ENCODE measurements around the gene FLVCR2. TPM values are rescaled to one million over a fixed set of nuclear protein-coding genes. Genes with fewer than 3 reads are reported as not detected.

The FLVCR2 gene
- total RNA-seq, 2 donors from 2014 or later, result under 0.01 to 1.3 TPM

- Histone ChIP-seq H3K4me3 (no peak overlapping the region), H3K9me3 (no peaks in the 10 kb centered on the region), H3K27ac (no peak overlapping the region), H3K36me3 (replicated peaks in 1 of 2; ENCODE audit: insufficient read depth in 1 of 2, low read depth in 2 of 2) (no peaks in the 10 kb centered on the region), H3K4me1 (no peaks in the 10 kb centered on the region), H3K27me3 (no peaks in the 10 kb centered on the region)
- DNase-seq, result no peak
- TF ChIP-seq POLR2A (IDR thresholded peaks at IDR 0.05), result no peak
- TF ChIP-seq, protein P1, sequence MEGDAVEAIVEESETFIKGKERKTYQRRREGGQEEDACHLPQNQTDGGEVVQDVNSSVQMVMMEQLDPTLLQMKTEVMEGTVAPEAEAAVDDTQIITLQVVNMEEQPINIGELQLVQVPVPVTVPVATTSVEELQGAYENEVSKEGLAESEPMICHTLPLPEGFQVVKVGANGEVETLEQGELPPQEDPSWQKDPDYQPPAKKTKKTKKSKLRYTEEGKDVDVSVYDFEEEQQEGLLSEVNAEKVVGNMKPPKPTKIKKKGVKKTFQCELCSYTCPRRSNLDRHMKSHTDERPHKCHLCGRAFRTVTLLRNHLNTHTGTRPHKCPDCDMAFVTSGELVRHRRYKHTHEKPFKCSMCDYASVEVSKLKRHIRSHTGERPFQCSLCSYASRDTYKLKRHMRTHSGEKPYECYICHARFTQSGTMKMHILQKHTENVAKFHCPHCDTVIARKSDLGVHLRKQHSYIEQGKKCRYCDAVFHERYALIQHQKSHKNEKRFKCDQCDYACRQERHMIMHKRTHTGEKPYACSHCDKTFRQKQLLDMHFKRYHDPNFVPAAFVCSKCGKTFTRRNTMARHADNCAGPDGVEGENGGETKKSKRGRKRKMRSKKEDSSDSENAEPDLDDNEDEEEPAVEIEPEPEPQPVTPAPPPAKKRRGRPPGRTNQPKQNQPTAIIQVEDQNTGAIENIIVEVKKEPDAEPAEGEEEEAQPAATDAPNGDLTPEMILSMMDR (IDR thresholded peaks at IDR 0.05), result no peak
- ATAC-seq, result no peak
- intact Hi-C loops (cut with DNase I), result no loop called here
- WGBS, 2 donors, result 60 to 68% methylated on average over 4 of the region's 4 CpGs
Measured at GRCh38 chr14:75553761-75554364, 24.6 kb upstream of the FLVCR2 start.

DNA sequence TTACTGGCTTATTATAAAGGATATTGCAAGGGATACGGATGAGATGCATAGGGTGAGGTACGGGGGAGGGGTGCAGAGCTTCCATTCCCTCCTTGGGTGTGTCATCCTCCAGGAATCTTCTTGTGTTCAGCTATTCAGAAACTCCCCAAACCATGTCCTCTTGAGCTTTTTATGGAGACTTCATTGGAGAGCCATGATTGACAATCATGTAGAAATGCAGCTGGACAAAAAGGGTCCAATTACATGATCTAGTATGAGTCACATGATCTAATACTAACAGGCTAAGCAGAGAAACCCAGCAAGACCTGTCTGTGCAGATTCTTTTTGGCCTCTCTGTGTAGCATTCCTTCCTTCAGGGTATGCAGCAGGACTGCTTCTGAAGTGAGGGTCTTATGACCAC is 23.9 kb upstream of the FLVCR2 start:
- Histone ChIP-seq H3K4me1 (no peaks in the 10 kb centered on the region), H3K9me3 (no peaks in the 10 kb centered on the region), H3K36me3 (replicated peaks in 1 of 2; ENCODE audit: insufficient read depth in 1 of 2, low read depth in 2 of 2) (no peaks in the 10 kb centered on the region), H3K4me3 (no peak overlapping the region), H3K27ac (no peak overlapping the region), H3K27me3 (no peaks in the 10 kb centered on the region)
- DNase-seq (no peak), ATAC-seq (no peak)
- intact Hi-C loops (cut with DNase I), result no loop called here
- TF ChIP-seq, protein P1 (IDR thresholded peaks at IDR 0.05), result no peak
- no peak for TF ChIP-seq POLR2A (IDR thresholded peaks at IDR 0.05)
- WGBS, 2 donors, result 36 to 57% methylated on average over 2 of the region's 2 CpGs

DNA sequence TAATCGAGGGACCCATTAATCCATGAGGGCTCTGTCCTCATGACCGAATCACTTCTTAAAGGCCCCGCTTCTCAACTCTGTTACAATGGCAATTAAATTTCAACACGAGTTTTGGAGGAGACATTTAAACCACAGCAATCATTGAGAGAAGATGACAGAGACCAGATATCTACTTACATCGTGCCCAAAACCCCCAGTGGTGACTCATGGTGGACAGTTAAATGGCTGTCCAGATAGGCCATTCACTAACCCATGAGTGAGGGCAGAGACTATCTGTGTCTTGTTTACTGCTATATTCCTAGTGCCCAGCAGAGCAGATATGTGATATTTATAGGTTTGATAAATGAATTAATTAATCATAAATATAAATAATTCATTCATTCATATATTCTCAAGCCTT is 20.0 kb upstream of the FLVCR2 start:
- intact Hi-C loops (cut with DNase I), result no loop called here
- H3K36me3 ChIP-seq (replicated peaks in 1 of 2; ENCODE audit: insufficient read depth in 1 of 2, low read depth in 2 of 2), result no peaks in the 10 kb centered on the region
- TF ChIP-seq POLR2A (IDR thresholded peaks at IDR 0.05), result no peak
- TF ChIP-seq, protein P1 (IDR thresholded peaks at IDR 0.05), result no peak
- 82 to 85% methylated on average over 5 of the region's 5 CpGs for WGBS, 2 donors
- H3K4me3 ChIP-seq, result no peak overlapping the region
- no peak overlapping the region for H3K27ac ChIP-seq
- ATAC-seq, result no peak
- H3K4me1 ChIP-seq, result peaks cover 10% of the 10 kb centered on the region
- no peaks in the 10 kb centered on the region for H3K9me3 ChIP-seq
- no peaks in the 10 kb centered on the region for H3K27me3 ChIP-seq
- DNase-seq, result no peak

- TF ChIP-seq, protein P1 (IDR thresholded peaks at IDR 0.05), result no peak
- TF ChIP-seq POLR2A (IDR thresholded peaks at IDR 0.05), result no peak
- intact Hi-C loops (cut with DNase I), result no loop called here
- no peaks in the 10 kb centered on the region for H3K27me3 ChIP-seq
- H3K9me3 ChIP-seq, result no peaks in the 10 kb centered on the region
- peaks cover 10% of the 10 kb centered on the region for H3K4me1 ChIP-seq
- H3K27ac ChIP-seq, result no peak overlapping the region
- no peaks in the 10 kb centered on the region for H3K36me3 ChIP-seq (replicated peaks in 1 of 2; ENCODE audit: insufficient read depth in 1 of 2, low read depth in 2 of 2)
- no peak overlapping the region for H3K4me3 ChIP-seq
- ATAC-seq, result no peak
- no peak for DNase-seq
- WGBS, 2 donors, result 77 to 82% methylated on average over 6 of the region's 6 CpGs
Measured at GRCh38 chr14:75559045-75559444, 19.4 kb upstream of the FLVCR2 start.

Measured in body of pancreas (tissue), 4 donors.